Measurements from ENCODE around the gene GAS7.

GAS7 gene

DNA sequence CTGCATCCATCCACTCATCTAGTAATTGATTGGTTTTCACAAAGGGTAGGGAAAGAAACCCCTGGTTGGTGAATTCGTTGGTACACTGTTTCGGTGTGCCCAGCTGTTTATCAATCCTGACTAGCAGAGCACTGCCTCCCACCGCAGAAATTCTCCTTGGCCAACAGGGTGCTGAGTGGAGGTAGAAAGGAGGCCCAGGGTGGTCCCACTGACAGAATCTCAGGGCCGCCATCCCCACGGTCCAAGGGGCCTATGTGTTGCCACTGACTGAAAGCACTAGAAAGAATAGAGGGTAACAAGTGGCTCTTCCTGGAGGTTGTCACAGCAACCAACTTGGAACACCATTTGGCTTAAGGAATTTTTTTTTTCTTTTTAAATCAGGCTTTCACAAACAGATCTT is 284.9 kb downstream of the GAS7 start:
- Histone ChIP-seq H3K27ac (ENCODE audit: low read length) (no peak overlapping the region), H3K9ac (ENCODE audit: low read length in 2 of 2) (no peak overlapping the region), H3K36me3 (ENCODE audit: control insufficient read depth in 2 of 2, insufficient read depth in 2 of 2, low read length in 2 of 2) (peaks cover 0 to 3% of the 10 kb centered on the region in 2 donors), H3K27me3 (ENCODE audit: control insufficient read depth in 1 of 2, insufficient read depth in 2 of 2, low read length in 2 of 2) (peaks cover 0 to 3% of the 10 kb centered on the region in 2 donors), H3K4me3 (ENCODE audit: low read length in 2 of 2) (no peak overlapping the region), H3K4me1 (ENCODE audit: control insufficient read depth, insufficient read depth, low read length) (peaks cover 5% of the 10 kb centered on the region), H3K9me3 (ENCODE audit: control insufficient read depth in 2 of 2, low read length in 2 of 2) (no peaks in the 10 kb centered on the region)

DNA sequence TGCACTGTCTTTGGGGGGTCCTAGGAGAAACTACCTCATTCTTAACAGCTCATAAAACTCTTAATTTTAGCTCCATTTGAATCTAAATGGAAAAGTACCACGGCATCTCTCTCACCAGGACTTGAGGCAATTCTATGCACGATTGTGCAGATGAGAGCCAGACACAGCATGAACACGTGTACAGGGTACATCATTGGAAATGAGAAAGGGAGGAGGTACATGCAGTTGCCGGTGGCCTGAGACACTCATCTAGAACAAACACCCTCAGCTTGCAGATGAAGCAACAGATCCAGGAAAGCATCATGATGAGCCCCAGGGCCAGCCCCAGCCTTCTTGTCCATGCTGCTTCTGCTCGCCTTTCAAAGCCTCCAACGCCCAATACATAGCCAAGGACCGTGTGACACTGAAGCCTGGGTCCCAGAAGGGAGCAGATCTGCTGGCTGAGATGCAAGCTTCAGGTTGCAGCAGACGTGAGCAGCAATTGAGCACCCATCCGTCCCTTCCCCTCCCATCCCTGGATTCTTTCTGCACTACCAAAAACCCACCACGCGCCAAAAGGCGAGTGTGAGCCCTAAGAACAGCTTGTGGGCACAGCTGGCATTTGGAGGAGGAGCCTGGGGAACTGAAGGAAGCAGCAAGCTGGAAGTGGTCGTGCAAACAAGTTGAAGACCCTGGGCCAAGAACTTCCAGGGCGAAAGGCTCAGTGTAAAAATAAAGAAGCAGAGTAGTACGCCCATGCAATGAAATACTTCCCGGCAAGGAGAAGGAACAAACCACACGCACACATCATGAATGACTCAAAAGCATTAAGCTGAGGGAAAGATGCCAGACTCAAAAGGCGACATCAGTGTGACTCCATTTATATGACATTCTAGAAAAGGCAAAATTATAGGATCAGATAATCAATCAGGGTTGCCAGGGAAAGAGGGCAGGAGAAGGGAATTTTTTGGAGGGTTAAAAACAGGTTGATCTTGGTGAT is 286.0 kb downstream of the GAS7 start:
- H3K4me1 ChIP-seq (ENCODE audit: control insufficient read depth, insufficient read depth, low read length) = peaks cover 10% of the 10 kb centered on the region
- no peaks in the 10 kb centered on the region for H3K9me3 ChIP-seq (ENCODE audit: control insufficient read depth in 2 of 2, low read length in 2 of 2)
- no peaks in the 10 kb centered on the region for H3K36me3 ChIP-seq (ENCODE audit: control insufficient read depth in 2 of 2, insufficient read depth in 2 of 2, low read length in 2 of 2)
- no peak overlapping the region for H3K9ac ChIP-seq (ENCODE audit: low read length in 2 of 2)
- peaks cover 0 to 3% of the 10 kb centered on the region in 2 donors for H3K27me3 ChIP-seq (ENCODE audit: control insufficient read depth in 1 of 2, insufficient read depth in 2 of 2, low read length in 2 of 2)
- no peak overlapping the region for H3K27ac ChIP-seq (ENCODE audit: low read length)
- H3K4me3 ChIP-seq (ENCODE audit: low read length in 2 of 2) = no peak overlapping the region

DNA sequence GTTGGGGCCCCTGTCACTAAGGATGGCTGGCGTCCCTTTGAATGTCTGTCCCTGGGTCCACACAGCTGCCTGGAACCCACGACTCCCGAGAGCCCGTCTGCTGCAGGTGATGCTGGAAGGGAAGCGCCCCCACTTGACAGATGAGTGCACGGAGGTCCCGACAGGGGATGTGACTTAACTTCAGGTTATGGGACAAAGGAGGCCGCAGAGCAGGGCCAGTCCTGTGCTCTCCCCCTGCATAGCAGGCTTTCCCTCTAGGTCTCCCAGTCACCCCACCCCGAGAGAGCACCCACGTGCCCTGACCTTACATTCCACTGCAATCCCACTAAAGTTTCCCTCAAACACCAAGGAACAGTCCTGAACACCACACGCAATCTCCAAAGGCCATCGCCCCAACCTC is 287.3 kb downstream of the GAS7 start:
- Histone ChIP-seq H3K36me3 (ENCODE audit: control insufficient read depth in 2 of 2, insufficient read depth in 2 of 2, low read length in 2 of 2) (no peaks in the 10 kb centered on the region), H3K27ac (ENCODE audit: low read length) (no peak overlapping the region), H3K9me3 (ENCODE audit: control insufficient read depth in 2 of 2, low read length in 2 of 2) (no peaks in the 10 kb centered on the region), H3K27me3 (ENCODE audit: control insufficient read depth in 1 of 2, insufficient read depth in 2 of 2, low read length in 2 of 2) (peaks cover 0 to 3% of the 10 kb centered on the region in 2 donors), H3K9ac (ENCODE audit: low read length in 2 of 2) (no peak overlapping the region), H3K4me3 (ENCODE audit: low read length in 2 of 2) (no peak overlapping the region), H3K4me1 (ENCODE audit: control insufficient read depth, insufficient read depth, low read length) (peaks cover 10% of the 10 kb centered on the region)

DNA sequence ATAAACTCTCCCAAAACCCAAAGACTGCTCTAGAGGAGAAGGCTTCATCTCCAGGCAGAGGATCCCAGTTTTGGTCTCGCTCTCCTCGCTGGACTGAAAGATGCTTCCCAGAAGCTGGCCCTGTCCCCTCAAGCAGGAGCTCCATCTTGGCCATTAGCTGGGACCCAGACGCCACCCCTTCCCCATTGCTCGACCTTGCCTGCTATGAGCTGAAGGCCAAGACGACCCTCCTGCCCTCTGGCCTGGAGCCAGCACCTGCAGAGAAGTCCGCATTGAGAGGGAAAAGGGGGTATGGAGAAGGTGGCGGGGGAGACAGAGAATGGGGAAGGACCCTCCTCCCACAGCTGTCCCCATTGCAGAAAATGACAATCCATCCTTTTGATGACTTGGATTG is 289.8 kb downstream of the GAS7 start:
- peaks cover 10% of the 10 kb centered on the region for H3K4me1 ChIP-seq (ENCODE audit: control insufficient read depth, insufficient read depth, low read length)
- H3K27ac ChIP-seq (ENCODE audit: low read length) = no peak overlapping the region
- H3K4me3 ChIP-seq (ENCODE audit: low read length in 2 of 2) = no peak overlapping the region
- no peaks in the 10 kb centered on the region for H3K9me3 ChIP-seq (ENCODE audit: control insufficient read depth in 2 of 2, low read length in 2 of 2)
- H3K27me3 ChIP-seq (ENCODE audit: control insufficient read depth in 1 of 2, insufficient read depth in 2 of 2, low read length in 2 of 2) = peaks cover 0 to 3% of the 10 kb centered on the region in 2 donors
- no peaks in the 10 kb centered on the region for H3K36me3 ChIP-seq (ENCODE audit: control insufficient read depth in 2 of 2, insufficient read depth in 2 of 2, low read length in 2 of 2)
- no peak overlapping the region for H3K9ac ChIP-seq (ENCODE audit: low read length in 2 of 2)

DNA sequence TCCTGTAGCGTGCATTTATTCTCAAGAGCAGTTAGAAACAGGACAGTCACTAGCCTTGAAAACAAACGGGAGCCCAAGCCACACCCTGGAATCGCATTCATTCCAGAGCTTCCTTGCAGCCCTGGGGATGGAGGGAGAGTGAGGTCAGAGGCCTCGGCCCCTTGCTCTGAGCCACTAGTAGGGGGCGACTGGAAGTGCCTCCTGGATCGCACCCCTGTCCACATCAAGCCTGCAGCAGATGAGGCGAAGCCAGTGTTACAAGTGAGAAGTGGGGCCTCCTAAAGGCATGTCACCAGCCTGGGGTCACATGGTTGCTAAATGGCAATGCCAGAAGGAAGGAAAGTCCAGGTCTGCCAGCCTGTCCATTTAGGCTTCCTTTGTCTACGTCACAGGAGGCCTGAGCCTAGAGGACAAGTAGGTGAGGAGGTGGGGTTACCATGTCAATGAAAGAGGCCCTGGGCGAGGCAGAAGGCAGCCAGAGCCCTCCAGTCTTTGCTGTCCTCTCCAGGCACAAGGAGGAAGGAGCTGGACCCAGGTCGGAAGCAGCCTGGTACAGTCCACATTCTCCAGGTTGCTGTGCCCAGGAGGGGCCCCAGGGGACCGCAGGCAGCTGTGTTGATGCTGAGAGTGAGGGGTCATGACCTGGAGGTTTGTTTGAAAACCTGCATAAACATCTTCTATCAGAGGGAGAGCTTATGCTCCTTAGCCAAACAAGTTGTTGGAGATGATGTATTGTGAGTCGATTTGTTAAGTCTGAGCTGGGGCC is 290.3 kb downstream of the GAS7 start:
- no peak overlapping the region for H3K9ac ChIP-seq (ENCODE audit: low read length in 2 of 2)

DNA sequence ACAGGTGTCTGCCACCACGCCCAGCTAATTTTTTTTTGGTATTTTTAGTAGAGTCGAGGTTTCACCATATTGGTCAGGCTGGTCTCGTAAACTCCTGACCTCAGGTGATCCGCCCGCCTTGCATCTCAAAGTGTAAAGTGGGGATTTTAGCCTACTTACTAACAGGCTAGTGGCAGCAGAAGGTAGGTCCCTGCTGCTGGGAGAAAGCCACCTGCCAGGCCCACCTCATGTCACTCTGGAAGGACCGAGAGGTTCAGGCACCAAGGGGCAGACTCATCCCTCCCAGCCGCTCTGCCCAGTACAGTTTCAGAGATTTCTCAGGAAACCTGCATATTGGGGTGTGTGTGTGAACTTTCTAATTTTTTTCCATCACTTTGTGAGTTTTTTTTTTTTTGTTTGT is 291.3 kb downstream of the GAS7 start:
- Histone ChIP-seq H3K27ac (ENCODE audit: low read length) (no peak overlapping the region), H3K9ac (ENCODE audit: low read length in 2 of 2) (no peak overlapping the region), H3K4me3 (ENCODE audit: low read length in 2 of 2) (no peak overlapping the region), H3K27me3 (ENCODE audit: control insufficient read depth in 1 of 2, insufficient read depth in 2 of 2, low read length in 2 of 2) (peaks cover 0 to 3% of the 10 kb centered on the region in 2 donors), H3K4me1 (ENCODE audit: control insufficient read depth, insufficient read depth, low read length) (peaks cover 10% of the 10 kb centered on the region), H3K9me3 (ENCODE audit: control insufficient read depth in 2 of 2, low read length in 2 of 2) (no peaks in the 10 kb centered on the region), H3K36me3 (ENCODE audit: control insufficient read depth in 2 of 2, insufficient read depth in 2 of 2, low read length in 2 of 2) (no peaks in the 10 kb centered on the region)

More for the DNA sequence above, 290.3 kb downstream of the GAS7 start:
- no peaks in the 10 kb centered on the region for H3K9me3 ChIP-seq (ENCODE audit: control insufficient read depth in 2 of 2, low read length in 2 of 2)
- no peak overlapping the region for H3K27ac ChIP-seq (ENCODE audit: low read length)
- peaks cover 10% of the 10 kb centered on the region for H3K4me1 ChIP-seq (ENCODE audit: control insufficient read depth, insufficient read depth, low read length)
- no peaks in the 10 kb centered on the region for H3K36me3 ChIP-seq (ENCODE audit: control insufficient read depth in 2 of 2, insufficient read depth in 2 of 2, low read length in 2 of 2)
- no peak overlapping the region for H3K4me3 ChIP-seq (ENCODE audit: low read length in 2 of 2)
- H3K27me3 ChIP-seq (ENCODE audit: control insufficient read depth in 1 of 2, insufficient read depth in 2 of 2, low read length in 2 of 2) = peaks cover 0 to 3% of the 10 kb centered on the region in 2 donors

DNA sequence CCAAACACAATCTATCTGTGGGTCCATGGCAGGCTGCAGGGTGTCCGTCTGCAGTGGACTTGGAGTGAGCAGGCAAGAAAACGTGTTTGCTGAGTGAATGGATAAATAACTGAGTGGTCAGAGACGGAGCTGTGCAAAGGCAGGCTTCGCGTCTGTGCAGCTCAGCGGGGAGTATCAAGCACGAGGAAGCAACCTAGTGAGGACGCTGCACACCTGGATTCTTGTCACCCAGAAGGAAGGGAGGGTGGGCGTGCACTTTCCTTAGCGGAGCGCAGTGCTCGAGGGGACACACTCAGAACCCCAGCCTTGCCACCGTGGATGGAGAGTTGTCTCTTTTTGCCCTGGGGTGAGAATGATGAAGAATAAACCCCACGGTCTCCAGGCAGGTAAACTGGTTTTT is 291.8 kb downstream of the GAS7 start:
- peaks cover 0 to 3% of the 10 kb centered on the region in 2 donors for H3K27me3 ChIP-seq (ENCODE audit: control insufficient read depth in 1 of 2, insufficient read depth in 2 of 2, low read length in 2 of 2)
- H3K36me3 ChIP-seq (ENCODE audit: control insufficient read depth in 2 of 2, insufficient read depth in 2 of 2, low read length in 2 of 2) = no peaks in the 10 kb centered on the region
- H3K9ac ChIP-seq (ENCODE audit: low read length in 2 of 2) = no peak overlapping the region
- H3K27ac ChIP-seq (ENCODE audit: low read length) = no peak overlapping the region
- no peak overlapping the region for H3K4me3 ChIP-seq (ENCODE audit: low read length in 2 of 2)
- peaks cover 10% of the 10 kb centered on the region for H3K4me1 ChIP-seq (ENCODE audit: control insufficient read depth, insufficient read depth, low read length)
- no peaks in the 10 kb centered on the region for H3K9me3 ChIP-seq (ENCODE audit: control insufficient read depth in 2 of 2, low read length in 2 of 2)

DNA sequence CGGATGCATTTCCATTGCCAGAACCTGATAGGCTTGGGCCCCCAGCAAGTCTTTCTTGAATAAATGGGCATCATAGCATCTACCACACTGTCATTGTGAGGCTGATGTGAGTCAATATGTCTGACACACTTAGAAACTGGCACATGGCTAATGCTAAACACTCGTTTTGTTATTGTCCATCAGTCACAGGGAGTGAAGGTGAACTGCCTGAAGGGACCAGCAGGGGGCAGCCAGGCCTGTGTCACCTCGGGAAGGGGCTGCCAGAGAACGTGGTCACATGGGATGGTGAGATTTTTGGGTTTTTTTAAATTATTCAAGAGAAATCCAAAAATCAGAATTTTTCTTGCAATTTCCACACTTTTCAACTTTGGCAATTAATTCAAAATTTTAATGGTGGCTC is 292.5 kb downstream of the GAS7 start:
- H3K4me1 ChIP-seq (ENCODE audit: control insufficient read depth, insufficient read depth, low read length) = peaks cover 10% of the 10 kb centered on the region
- H3K9ac ChIP-seq (ENCODE audit: low read length in 2 of 2) = no peak overlapping the region
- H3K4me3 ChIP-seq (ENCODE audit: low read length in 2 of 2) = no peak overlapping the region
- H3K36me3 ChIP-seq (ENCODE audit: control insufficient read depth in 2 of 2, insufficient read depth in 2 of 2, low read length in 2 of 2) = no peaks in the 10 kb centered on the region
- no peak overlapping the region for H3K27ac ChIP-seq (ENCODE audit: low read length)
- peaks cover 0 to 3% of the 10 kb centered on the region in 2 donors for H3K27me3 ChIP-seq (ENCODE audit: control insufficient read depth in 1 of 2, insufficient read depth in 2 of 2, low read length in 2 of 2)
- H3K9me3 ChIP-seq (ENCODE audit: control insufficient read depth in 2 of 2, low read length in 2 of 2) = no peaks in the 10 kb centered on the region

DNA sequence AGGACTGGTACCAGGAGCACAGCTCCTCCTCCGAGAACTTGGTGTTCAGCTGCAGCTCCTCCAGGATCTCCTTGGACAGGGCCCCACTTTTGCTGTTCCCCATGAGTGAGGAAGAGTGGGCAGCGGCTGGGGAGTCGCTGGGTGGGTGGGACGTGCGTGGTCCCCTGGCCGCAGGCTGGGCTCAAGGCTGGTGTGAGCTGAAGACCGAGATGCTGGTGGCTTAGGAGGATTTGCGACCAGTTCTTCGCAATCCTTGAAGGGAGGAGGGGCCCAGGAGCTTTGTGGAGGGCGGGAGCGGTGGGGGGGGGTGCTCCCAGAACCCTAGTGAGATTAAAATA is 293.4 kb downstream of the GAS7 start, which contains the start of gene RCVRN:
Gene RCVRN, minus strand, starts transcription at position 194 of the 338 bp plus-strand sequence. Its CDS starts 91 bp downstream, at position 103.
- Histone ChIP-seq H3K27ac (ENCODE audit: low read length) (no peak within 1 kb of the TSS), H3K27me3 (ENCODE audit: control insufficient read depth in 1 of 2, insufficient read depth in 2 of 2, low read length in 2 of 2) (peaks cover 0 to 3% of the 10 kb centered on the region in 2 donors), H3K9ac (ENCODE audit: low read length in 2 of 2) (no peak within 1 kb of the TSS), H3K4me1 (ENCODE audit: control insufficient read depth, insufficient read depth, low read length) (peaks cover 10% of the 10 kb centered on the region), H3K9me3 (ENCODE audit: control insufficient read depth in 2 of 2, low read length in 2 of 2) (no peaks in the 10 kb centered on the region), H3K36me3 (ENCODE audit: control insufficient read depth in 2 of 2, insufficient read depth in 2 of 2, low read length in 2 of 2) (no peaks in the 10 kb centered on the region), H3K4me3 (ENCODE audit: low read length in 2 of 2) (no peak within 1 kb of the TSS)

DNA sequence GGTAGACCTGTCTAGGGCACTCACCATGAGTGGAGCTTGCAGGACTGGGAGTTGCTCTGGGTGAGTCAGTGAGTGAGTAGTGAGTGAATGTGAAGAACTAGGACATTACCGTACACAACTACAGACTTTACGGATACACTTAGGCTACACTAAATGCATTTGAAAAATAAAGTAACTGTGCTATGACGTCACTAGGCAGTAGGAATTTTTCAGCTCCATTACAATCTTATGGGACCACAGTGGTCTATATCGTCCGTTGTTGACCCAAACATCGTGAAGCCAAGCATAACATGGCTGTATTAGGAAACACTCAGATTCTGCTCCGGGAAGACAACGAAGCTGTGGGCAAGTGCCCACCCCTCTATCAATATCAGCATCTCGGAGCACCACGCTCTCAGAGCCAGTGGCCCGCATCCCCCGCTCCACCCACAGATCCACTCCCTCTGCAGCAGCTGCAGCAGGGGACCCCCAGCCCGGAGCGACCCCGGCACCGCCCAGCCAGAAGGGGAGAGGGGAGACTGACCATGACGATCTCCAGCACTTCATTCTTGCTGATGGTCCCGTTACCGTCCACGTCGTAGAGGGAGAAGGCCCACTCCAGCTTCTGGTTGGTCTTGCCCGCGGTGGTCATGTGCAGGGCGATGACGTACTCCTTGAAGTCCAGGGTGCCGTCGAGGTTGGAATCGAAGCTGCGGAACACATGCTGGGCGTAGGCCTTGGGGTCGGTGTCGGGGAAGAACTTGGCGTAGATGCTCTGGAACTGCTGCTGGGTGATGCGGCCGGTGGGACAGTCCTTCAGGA is 293.9 kb downstream of the GAS7 start:
- Histone ChIP-seq H3K9ac (ENCODE audit: low read length in 2 of 2) (no peak overlapping the region), H3K4me1 (ENCODE audit: control insufficient read depth, insufficient read depth, low read length) (peaks cover 13% of the 10 kb centered on the region), H3K4me3 (ENCODE audit: low read length in 2 of 2) (no peak overlapping the region), H3K27me3 (ENCODE audit: control insufficient read depth in 1 of 2, insufficient read depth in 2 of 2, low read length in 2 of 2) (peaks cover 0 to 3% of the 10 kb centered on the region in 2 donors), H3K27ac (ENCODE audit: low read length) (no peak overlapping the region), H3K36me3 (ENCODE audit: control insufficient read depth in 2 of 2, insufficient read depth in 2 of 2, low read length in 2 of 2) (no peaks in the 10 kb centered on the region), H3K9me3 (ENCODE audit: control insufficient read depth in 2 of 2, low read length in 2 of 2) (no peaks in the 10 kb centered on the region)

All from stomach smooth muscle (tissue), 2 donors.